ENCODE results near the gene PLEKHB1.

The PLEKHB1 gene

DNA sequence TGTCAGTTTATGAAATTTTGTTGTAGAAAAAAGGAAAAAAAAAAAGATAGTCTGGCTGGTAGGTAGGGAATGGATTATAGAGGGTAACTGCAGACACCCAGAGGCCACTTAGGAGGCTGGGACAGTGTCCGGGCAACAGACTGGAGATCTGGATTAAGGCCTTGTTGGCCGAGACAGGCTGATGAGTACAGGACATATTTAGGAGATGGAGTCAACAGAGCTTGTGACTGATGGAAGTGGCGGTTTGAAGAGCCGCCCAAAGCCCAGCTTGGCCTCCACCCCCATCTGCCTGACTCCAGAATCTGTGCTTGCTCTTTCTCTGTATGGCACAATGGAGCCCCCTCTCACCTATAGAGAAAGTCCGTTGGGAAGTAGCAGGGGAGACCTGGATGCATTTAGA, 7.6 kb downstream of the PLEKHB1 start:
- Histone ChIP-seq H3K79me2 (ENCODE audit: insufficient read depth, low read depth) (no peaks in the 10 kb centered on the region), H3K9ac (no peak overlapping the region), H3K4me2 (no peak overlapping the region)

GRCh38 chr11:73654482-73655021, 8.2 kb downstream of the PLEKHB1 start:
- Histone ChIP-seq H3K27ac (no peak overlapping the region), H3K27me3 (ENCODE audit: insufficient read depth, low read depth) (no peaks in the 10 kb centered on the region)

More for the DNA sequence above, 7.6 kb downstream of the PLEKHB1 start:
- no peaks in the 10 kb centered on the region for H4K20me1 ChIP-seq (ENCODE audit: insufficient read depth)
- no peak overlapping the region for H3K27ac ChIP-seq
- no peaks in the 10 kb centered on the region for H3K36me3 ChIP-seq (ENCODE audit: insufficient read depth)
- no peak overlapping the region for H3K4me3 ChIP-seq (IDR thresholded peaks at IDR 0.05; ENCODE audit: insufficient read depth, low read depth, low read length)
- H2AFZ ChIP-seq (ENCODE audit: low read depth), result no peak overlapping the region
- H3K4me1 ChIP-seq (ENCODE audit: low read depth, poor library complexity, severe bottlenecking), result no peaks in the 10 kb centered on the region
- TF ChIP-seq, protein P1, sequence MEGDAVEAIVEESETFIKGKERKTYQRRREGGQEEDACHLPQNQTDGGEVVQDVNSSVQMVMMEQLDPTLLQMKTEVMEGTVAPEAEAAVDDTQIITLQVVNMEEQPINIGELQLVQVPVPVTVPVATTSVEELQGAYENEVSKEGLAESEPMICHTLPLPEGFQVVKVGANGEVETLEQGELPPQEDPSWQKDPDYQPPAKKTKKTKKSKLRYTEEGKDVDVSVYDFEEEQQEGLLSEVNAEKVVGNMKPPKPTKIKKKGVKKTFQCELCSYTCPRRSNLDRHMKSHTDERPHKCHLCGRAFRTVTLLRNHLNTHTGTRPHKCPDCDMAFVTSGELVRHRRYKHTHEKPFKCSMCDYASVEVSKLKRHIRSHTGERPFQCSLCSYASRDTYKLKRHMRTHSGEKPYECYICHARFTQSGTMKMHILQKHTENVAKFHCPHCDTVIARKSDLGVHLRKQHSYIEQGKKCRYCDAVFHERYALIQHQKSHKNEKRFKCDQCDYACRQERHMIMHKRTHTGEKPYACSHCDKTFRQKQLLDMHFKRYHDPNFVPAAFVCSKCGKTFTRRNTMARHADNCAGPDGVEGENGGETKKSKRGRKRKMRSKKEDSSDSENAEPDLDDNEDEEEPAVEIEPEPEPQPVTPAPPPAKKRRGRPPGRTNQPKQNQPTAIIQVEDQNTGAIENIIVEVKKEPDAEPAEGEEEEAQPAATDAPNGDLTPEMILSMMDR (conservative IDR thresholded peaks at IDR 0.05; ENCODE audit: low read depth, low read length), result no peak
- no peaks in the 10 kb centered on the region for H3K27me3 ChIP-seq (ENCODE audit: insufficient read depth, low read depth)

DNA sequence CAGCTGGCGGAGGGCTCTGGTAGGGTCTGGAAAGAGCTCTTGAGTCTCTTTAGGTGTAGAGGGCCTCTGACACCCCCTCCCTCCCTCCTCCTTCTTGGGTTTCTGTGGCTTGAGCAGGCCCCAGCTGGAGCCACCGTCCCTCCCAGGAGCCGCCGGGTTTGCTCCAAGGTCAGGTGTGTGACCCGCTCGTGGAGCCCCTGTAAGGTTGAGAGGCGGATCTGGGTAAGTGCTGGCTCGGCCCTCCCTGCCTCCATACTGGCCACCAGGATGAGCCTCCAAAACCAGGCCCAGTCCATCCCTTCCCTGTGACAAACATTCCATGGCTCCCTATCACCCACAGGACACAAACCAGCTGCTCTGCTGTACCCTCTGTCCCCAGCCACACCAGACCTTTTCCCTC, 9.3 kb downstream of the PLEKHB1 start:
- H3K9ac ChIP-seq, result no peak overlapping the region
- H3K4me3 ChIP-seq (IDR thresholded peaks at IDR 0.05; ENCODE audit: insufficient read depth, low read depth, low read length), result no peak overlapping the region
- no peak overlapping the region for H3K27ac ChIP-seq
- no peak overlapping the region for H2AFZ ChIP-seq (ENCODE audit: low read depth)
- no peaks in the 10 kb centered on the region for H4K20me1 ChIP-seq (ENCODE audit: insufficient read depth)
- H3K79me2 ChIP-seq (ENCODE audit: insufficient read depth, low read depth), result no peaks in the 10 kb centered on the region
- TF ChIP-seq, protein P1 (conservative IDR thresholded peaks at IDR 0.05; ENCODE audit: low read depth, low read length), result no peak
- no peaks in the 10 kb centered on the region for H3K4me1 ChIP-seq (ENCODE audit: low read depth, poor library complexity, severe bottlenecking)
- H3K4me2 ChIP-seq, result no peak overlapping the region
- H3K27me3 ChIP-seq (ENCODE audit: insufficient read depth, low read depth), result no peaks in the 10 kb centered on the region
- H3K36me3 ChIP-seq (ENCODE audit: insufficient read depth), result no peaks in the 10 kb centered on the region

More at GRCh38 chr11:73654482-73655021, 8.2 kb downstream of the PLEKHB1 start:
- TF ChIP-seq, protein P1 (conservative IDR thresholded peaks at IDR 0.05; ENCODE audit: low read depth, low read length), result no peak
- no peaks in the 10 kb centered on the region for H3K4me1 ChIP-seq (ENCODE audit: low read depth, poor library complexity, severe bottlenecking)
- no peak overlapping the region for H3K9ac ChIP-seq
- no peak overlapping the region for H3K4me3 ChIP-seq (IDR thresholded peaks at IDR 0.05; ENCODE audit: insufficient read depth, low read depth, low read length)
- H4K20me1 ChIP-seq (ENCODE audit: insufficient read depth), result no peaks in the 10 kb centered on the region
- no peak overlapping the region for H2AFZ ChIP-seq (ENCODE audit: low read depth)
- H3K79me2 ChIP-seq (ENCODE audit: insufficient read depth, low read depth), result no peaks in the 10 kb centered on the region
- H3K36me3 ChIP-seq (ENCODE audit: insufficient read depth), result no peaks in the 10 kb centered on the region
- H3K4me2 ChIP-seq, result no peak overlapping the region

- no peak overlapping the region for H3K4me3 ChIP-seq (IDR thresholded peaks at IDR 0.05; ENCODE audit: insufficient read depth, low read depth, low read length)
- TF ChIP-seq, protein P1 (conservative IDR thresholded peaks at IDR 0.05; ENCODE audit: low read depth, low read length), result no peak
- H3K36me3 ChIP-seq (ENCODE audit: insufficient read depth), result no peaks in the 10 kb centered on the region
- H2AFZ ChIP-seq (ENCODE audit: low read depth), result no peak overlapping the region
- no peaks in the 10 kb centered on the region for H4K20me1 ChIP-seq (ENCODE audit: insufficient read depth)
- H3K27me3 ChIP-seq (ENCODE audit: insufficient read depth, low read depth), result no peaks in the 10 kb centered on the region
- no peak overlapping the region for H3K4me2 ChIP-seq
- no peaks in the 10 kb centered on the region for H3K79me2 ChIP-seq (ENCODE audit: insufficient read depth, low read depth)
- H3K27ac ChIP-seq, result no peak overlapping the region
- no peak overlapping the region for H3K9ac ChIP-seq
- H3K4me1 ChIP-seq (ENCODE audit: low read depth, poor library complexity, severe bottlenecking), result peaks cover 6% of the 10 kb centered on the region
Observed at GRCh38 chr11:73656985-73657384, 10.6 kb downstream of the PLEKHB1 start.

All from KMS-11 (cell line).